ENCODE results near the gene SPATA9.

The SPATA9 gene

GRCh38 chr5:95707055-95707454 is 24.3 kb upstream of the SPATA9 start:
- TF ChIP-seq GATA3 (IDR thresholded peaks at IDR 0.05; ENCODE audit: low read depth, low read length) (no peak), GATA2 (IDR thresholded peaks at IDR 0.05; ENCODE audit: low read depth, low read length) (no peak)

GRCh38 chr5:95704150-95704549 is 21.4 kb upstream of the SPATA9 start:
- no peak for TF ChIP-seq GATA3 (IDR thresholded peaks at IDR 0.05; ENCODE audit: low read depth, low read length)
- no peak for TF ChIP-seq GATA2 (IDR thresholded peaks at IDR 0.05; ENCODE audit: low read depth, low read length)

GRCh38 chr5:95701074-95701473 is 18.3 kb upstream of the SPATA9 start:
- peak; percentile 25; the same call in 1 of the 2 replicates for TF ChIP-seq GATA2 (IDR thresholded peaks at IDR 0.05; ENCODE audit: low read depth, low read length)
- no peak for TF ChIP-seq GATA3 (IDR thresholded peaks at IDR 0.05; ENCODE audit: low read depth, low read length)

GRCh38 chr5:95699337-95699736 is 16.5 kb upstream of the SPATA9 start:
- no peak for TF ChIP-seq GATA2 (IDR thresholded peaks at IDR 0.05; ENCODE audit: low read depth, low read length)
- no peak for TF ChIP-seq GATA3 (IDR thresholded peaks at IDR 0.05; ENCODE audit: low read depth, low read length)

- no peak for TF ChIP-seq GATA3 (IDR thresholded peaks at IDR 0.05; ENCODE audit: low read depth, low read length)
- peak; percentile 48 for TF ChIP-seq GATA2 (IDR thresholded peaks at IDR 0.05; ENCODE audit: low read depth, low read length)
Measured at GRCh38 chr5:95697781-95698681, 15.2 kb upstream of the SPATA9 start.

- TF ChIP-seq GATA3 (IDR thresholded peaks at IDR 0.05; ENCODE audit: low read depth, low read length) (no peak), GATA2 (IDR thresholded peaks at IDR 0.05; ENCODE audit: low read depth, low read length) (no peak)
Measured at GRCh38 chr5:95690333-95690732, 7.5 kb upstream of the SPATA9 start.

- no peak for TF ChIP-seq GATA3 (IDR thresholded peaks at IDR 0.05; ENCODE audit: low read depth, low read length)
- no peak for TF ChIP-seq GATA2 (IDR thresholded peaks at IDR 0.05; ENCODE audit: low read depth, low read length)
Measured at GRCh38 chr5:95689680-95690079, 6.9 kb upstream of the SPATA9 start.

GRCh38 chr5:95686651-95687050 is 3.9 kb upstream of the SPATA9 start:
- TF ChIP-seq GATA3 (IDR thresholded peaks at IDR 0.05; ENCODE audit: low read depth, low read length) (no peak), GATA2 (IDR thresholded peaks at IDR 0.05; ENCODE audit: low read depth, low read length) (no peak)

GRCh38 chr5:95684361-95684760 is 1.6 kb upstream of the SPATA9 start:
- no peak for TF ChIP-seq GATA2 (IDR thresholded peaks at IDR 0.05; ENCODE audit: low read depth, low read length)
- TF ChIP-seq GATA3 (IDR thresholded peaks at IDR 0.05; ENCODE audit: low read depth, low read length): no peak

GRCh38 chr5:95673081-95673480 is 9.7 kb downstream of the SPATA9 start:
- no peak for TF ChIP-seq GATA2 (IDR thresholded peaks at IDR 0.05; ENCODE audit: low read depth, low read length)
- TF ChIP-seq GATA3 (IDR thresholded peaks at IDR 0.05; ENCODE audit: low read depth, low read length): no peak

- TF ChIP-seq GATA3 (IDR thresholded peaks at IDR 0.05; ENCODE audit: low read depth, low read length) (no peak), GATA2 (IDR thresholded peaks at IDR 0.05; ENCODE audit: low read depth, low read length) (no peak)
Measured at GRCh38 chr5:95672641-95673040, 10.2 kb downstream of the SPATA9 start.

- no peak for TF ChIP-seq GATA3 (IDR thresholded peaks at IDR 0.05; ENCODE audit: low read depth, low read length)
- TF ChIP-seq GATA2 (IDR thresholded peaks at IDR 0.05; ENCODE audit: low read depth, low read length): no peak
Measured at GRCh38 chr5:95671826-95672225, 11.0 kb downstream of the SPATA9 start.

GRCh38 chr5:95670568-95670967 is 12.2 kb downstream of the SPATA9 start:
- TF ChIP-seq GATA3 (IDR thresholded peaks at IDR 0.05; ENCODE audit: low read depth, low read length) (no peak), GATA2 (IDR thresholded peaks at IDR 0.05; ENCODE audit: low read depth, low read length) (no peak)

- no peak for TF ChIP-seq GATA2 (IDR thresholded peaks at IDR 0.05; ENCODE audit: low read depth, low read length)
Measured at GRCh38 chr5:95669985-95670384, 12.8 kb downstream of the SPATA9 start.

GRCh38 chr5:95669540-95669939 is 13.3 kb downstream of the SPATA9 start:
- TF ChIP-seq GATA2 (IDR thresholded peaks at IDR 0.05; ENCODE audit: low read depth, low read length) (no peak), GATA3 (IDR thresholded peaks at IDR 0.05; ENCODE audit: low read depth, low read length) (no peak)

Measured in SH-SY5Y (cell line).